Caco-2 (cell line): Measurements from ENCODE around the gene RAPGEF1. TPM values are rescaled to one million over a fixed set of nuclear protein-coding genes. Genes with fewer than 3 reads are reported as not detected.

Experiments
- BruUV-seq: library from RNA; stranded (reverse); fragments of 400-500 nt; replicated peaks from 2 replicates; lab custom pipeline; 2021; lab: Mats Ljungman, UMichigan
- CTCF ChIA-PET: fragments of 300-600 bp; sonication (Branson Sonifier 250); formaldehyde crosslinking; loops from one replicate; lab custom pipeline; 2022; ENCODE audit warnings: antibody characterized with exemption; lab: Charles Lee
- POLR2A ChIA-PET: fragments of 300-600 bp; sonication (Branson Sonifier 250); formaldehyde crosslinking; loops from one replicate; lab custom pipeline; 2022; ENCODE audit warnings: antibody characterized with exemption; lab: Charles Lee
- DNase-seq, 2 experiments: peaks; one replicate each; pipeline versions ENCODE4 v3.0.0 to v3.0.0-alpha.2; 2020 to 2022
- H3K27me3 ChIP-seq: replicated peaks from 2 replicates; pipeline ENCODE4 v1.6.0; 2011; ENCODE audit warnings: low read length; ENCODE audit not compliant: control insufficient read depth, insufficient read depth
- H3K36me3 ChIP-seq: 2 replicates; pipeline ENCODE4 v1.5.1; 2011; ENCODE audit warnings: low read length; ENCODE audit not compliant: control insufficient read depth, insufficient read depth
- H3K4me1 ChIP-seq: fragments of 250-450 bp; sonication (Bioruptor Pico); 2 replicates; pipeline ENCODE4 v1.5.1; 2020; ENCODE audit warnings: mild to moderate bottlenecking
- H3K4me3 ChIP-seq: 2 replicates; pipeline ENCODE4 v1.5.1; 2011; ENCODE audit warnings: low read depth, mild to moderate bottlenecking, control low read depth, low read length
- H3K9me3 ChIP-seq: fragments of 250-450 bp; sonication (Bioruptor Pico); 2 replicates; pipeline ENCODE4 v1.5.1; 2020; ENCODE audit warnings: mild to moderate bottlenecking, moderate library complexity
- H3K27ac Mint-ChIP-seq: one replicate; pipeline ENCODE4 v1.8.0; 2022; ENCODE audit warnings: mixed read lengths; ENCODE audit not compliant: unreplicated experiment
- H3K27me3 Mint-ChIP-seq: one replicate; pipeline ENCODE4 v1.8.0; 2022; ENCODE audit warnings: mixed read lengths; ENCODE audit not compliant: insufficient read depth, unreplicated experiment
- H3K36me3 Mint-ChIP-seq: one replicate; pipeline ENCODE4 v1.8.0; 2022; ENCODE audit warnings: mild to moderate bottlenecking, mixed read lengths; ENCODE audit not compliant: insufficient read depth, unreplicated experiment
- H3K4me1 Mint-ChIP-seq: one replicate; pipeline ENCODE4 v1.8.0; 2022; ENCODE audit warnings: low read depth, mixed read lengths; ENCODE audit not compliant: unreplicated experiment
- H3K4me3 Mint-ChIP-seq: one replicate; pipeline ENCODE4 v1.8.0; 2022; ENCODE audit warnings: mild to moderate bottlenecking, moderate library complexity, mixed read lengths; ENCODE audit not compliant: unreplicated experiment
- H3K9me3 Mint-ChIP-seq: one replicate; pipeline ENCODE4 v1.8.0; 2022; ENCODE audit warnings: mixed read lengths; ENCODE audit not compliant: unreplicated experiment
- CTCF ChIP-seq, 2 experiments: fragments of 200-600 bp in 1 of 2; IDR thresholded peaks; 1 replicate in 1 of 2; 2 replicates in 1 of 2; pipeline versions ENCODE4 v1.5.1 to v1.8.0; 2011 to 2022; ENCODE audit warnings: antibody characterized with exemption in 1 of 2, control low read depth in 1 of 2, inconsistent platforms in 1 of 2, low read depth in 1 of 2, low read length in 1 of 2, mild to moderate bottlenecking in 1 of 2, moderate library complexity in 1 of 2; ENCODE audit not compliant: insufficient read depth in 1 of 2, severe bottlenecking in 1 of 2, unreplicated experiment in 1 of 2
- intact Hi-C: fragments of 100-400 bp; cut with micrococcal nuclease; formaldehyde crosslinking; loops from one replicate; pipeline ENCODE4 v1.10.0; 2022; ENCODE audit not compliant: unreplicated experiment
- total RNA-seq: library from RNA; stranded (reverse); gene quantifications from 2 replicates; pipeline ENCODE4 v1.2.3, GENCODE V29; 2022

Gene RAPGEF1
- total RNA-seq, 1 experiment from 2014 or later, result 75.4 TPM

DNA sequence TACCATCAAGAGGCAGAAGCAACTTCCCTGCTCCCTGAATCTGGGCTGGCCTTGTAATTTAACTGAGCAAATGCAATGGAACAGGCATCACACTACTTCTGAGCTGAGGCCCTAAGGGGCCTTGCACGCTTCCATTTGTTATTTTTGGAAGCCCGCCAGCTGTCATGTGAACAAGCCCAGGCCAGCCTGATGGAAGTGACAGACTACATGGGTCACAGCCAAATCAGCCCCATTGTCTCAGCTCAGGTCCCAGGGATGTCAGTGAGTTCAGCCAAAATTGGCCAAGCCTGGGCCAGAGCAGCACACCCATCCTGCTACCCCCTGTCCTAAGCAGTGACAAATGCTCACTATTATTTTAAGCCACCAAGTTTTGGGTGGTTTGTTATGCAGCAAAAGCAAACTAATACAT lies 121.8 kb downstream of the RAPGEF1 start:
- intact Hi-C loops, result no loop called here
- CTCF ChIA-PET, result no interaction called here
- H3K4me1 ChIP-seq, result no peaks in the 10 kb centered on the region
- H3K27ac Mint-ChIP-seq, result no peak overlapping the region
- no peaks in the 10 kb centered on the region for H3K27me3 Mint-ChIP-seq
- no peak overlapping the region for H3K4me3 ChIP-seq
- no peaks in the 10 kb centered on the region for H3K4me1 Mint-ChIP-seq
- POLR2A ChIA-PET, result no interaction called here
- no peaks in the 10 kb centered on the region for H3K9me3 Mint-ChIP-seq
- DNase-seq, result no peak
- H3K36me3 ChIP-seq, result peaks cover 2% of the 10 kb centered on the region; the same call in 1 of the 2 replicates
- H3K9me3 ChIP-seq, result no peaks in the 10 kb centered on the region
- TF ChIP-seq CTCF (IDR thresholded peaks at IDR 0.05; ENCODE audit: insufficient read depth in 1 of 2, low read depth in 1 of 2, low read length in 1 of 2, severe bottlenecking in 1 of 2, unreplicated experiment in 1 of 2), result no peak
- peaks cover 55% of the 10 kb centered on the region for H3K36me3 Mint-ChIP-seq
- no TSS peak for BruUV-seq
- no peak overlapping the region for H3K4me3 Mint-ChIP-seq
- H3K27me3 ChIP-seq, result no peaks in the 10 kb centered on the region

GRCh38 chr9:131617611-131618010 lies 122.3 kb downstream of the RAPGEF1 start:
- H3K27me3 Mint-ChIP-seq, result no peaks in the 10 kb centered on the region
- Histone ChIP-seq H3K4me3 (no peak overlapping the region), H3K9me3 (no peaks in the 10 kb centered on the region), H3K36me3 (peaks cover 2% of the 10 kb centered on the region; the same call in 1 of the 2 replicates), H3K27me3 (no peaks in the 10 kb centered on the region), H3K4me1 (no peaks in the 10 kb centered on the region)
- BruUV-seq, result no TSS peak
- ChIA-PET CTCF (no interaction called here), POLR2A (no interaction called here)
- H3K4me1 Mint-ChIP-seq, result no peaks in the 10 kb centered on the region
- H3K4me3 Mint-ChIP-seq, result no peak overlapping the region
- TF ChIP-seq CTCF (IDR thresholded peaks at IDR 0.05; ENCODE audit: insufficient read depth in 1 of 2, low read depth in 1 of 2, low read length in 1 of 2, severe bottlenecking in 1 of 2, unreplicated experiment in 1 of 2), result no peak
- DNase-seq, result no peak
- no peak overlapping the region for H3K27ac Mint-ChIP-seq
- peaks cover 55% of the 10 kb centered on the region for H3K36me3 Mint-ChIP-seq
- H3K9me3 Mint-ChIP-seq, result no peaks in the 10 kb centered on the region
- intact Hi-C loops, result no loop called here

DNA sequence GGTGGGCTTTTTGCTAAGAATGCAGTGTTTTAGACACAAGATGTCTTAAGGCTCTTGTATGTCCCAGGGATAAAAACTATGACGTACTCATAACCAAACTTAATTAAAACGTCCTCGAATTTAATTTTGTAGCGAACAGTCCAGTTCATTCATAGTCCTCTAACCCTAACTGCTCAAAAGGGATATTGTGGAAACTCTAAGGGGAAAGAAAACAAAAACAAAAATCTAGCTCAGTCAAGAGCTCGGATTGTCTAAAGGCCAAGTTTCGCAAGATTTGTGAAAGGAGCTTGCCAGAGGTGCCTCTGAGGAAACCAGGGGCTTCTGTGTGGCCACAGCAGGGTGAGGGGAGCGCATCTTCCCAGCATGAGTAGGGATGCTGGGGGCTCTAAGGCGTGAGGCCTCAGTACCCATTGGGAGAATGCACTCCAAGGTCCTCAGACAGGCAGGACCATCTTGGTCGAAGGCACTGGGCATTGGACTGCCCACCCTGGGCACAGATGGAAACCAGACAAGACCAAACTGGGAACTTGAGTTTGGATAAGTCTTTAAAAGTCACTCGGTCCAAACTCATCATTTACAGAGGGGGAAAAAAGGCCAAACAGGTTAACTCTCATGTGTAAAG lies 122.8 kb downstream of the RAPGEF1 start:
- CTCF ChIA-PET, result no interaction called here
- Mint-ChIP-seq H3K9me3 (no peaks in the 10 kb centered on the region), H3K27me3 (no peaks in the 10 kb centered on the region), H3K27ac (no peak overlapping the region), H3K36me3 (peaks cover 58% of the 10 kb centered on the region), H3K4me1 (no peaks in the 10 kb centered on the region), H3K4me3 (no peak overlapping the region)
- no peak for DNase-seq
- no peak for TF ChIP-seq CTCF (IDR thresholded peaks at IDR 0.05; ENCODE audit: insufficient read depth in 1 of 2, low read depth in 1 of 2, low read length in 1 of 2, severe bottlenecking in 1 of 2, unreplicated experiment in 1 of 2)
- POLR2A ChIA-PET, result no interaction called here
- no peaks in the 10 kb centered on the region for H3K9me3 ChIP-seq
- H3K4me1 ChIP-seq, result no peaks in the 10 kb centered on the region
- no peak overlapping the region for H3K4me3 ChIP-seq
- peaks cover 2% of the 10 kb centered on the region; the same call in 1 of the 2 replicates for H3K36me3 ChIP-seq
- no peaks in the 10 kb centered on the region for H3K27me3 ChIP-seq
- BruUV-seq, result no TSS peak
- intact Hi-C loops, result no loop called here
